HCT116 (cell line): ENCODE data around the gene LACTB.

ENCODE experiments used
- CTCF ChIP-seq, 3 experiments: fragments of 200-600 bp in 1 of 3; sonication (generic) in 1 of 3; IDR thresholded peaks in 2 of 3; conservative IDR thresholded peaks in 1 of 3; 2 replicates each; pipeline ENCODE4 v1.5.1; 2012 to 2017; ENCODE audit warnings: low read depth in 2 of 3, low read length in 2 of 3, antibody characterized with exemption in 1 of 3, borderline replicate concordance in 1 of 3, control low read depth in 1 of 3, mild to moderate bottlenecking in 1 of 3, mixed read lengths in 1 of 3, mixed run types in 1 of 3, moderate library complexity in 1 of 3; ENCODE audit not compliant: insufficient read depth in 1 of 3
- ELF1 ChIP-seq: IDR thresholded peaks from 2 replicates; pipeline ENCODE4 v1.6.1; 2012; ENCODE audit warnings: low read depth, borderline replicate concordance
- EZH2 ChIP-seq: fragments of 200-600 bp; sonication (generic); IDR thresholded peaks from 2 replicates; pipeline ENCODE4 v1.6.1; 2017; ENCODE audit warnings: antibody characterized with exemption, mixed run types
- EZH2phosphoT487 ChIP-seq: fragments of 200-600 bp; IDR thresholded peaks from 2 replicates; pipeline ENCODE4 v1.6.1; 2018; ENCODE audit warnings: antibody characterized with exemption, borderline replicate concordance
- MAX ChIP-seq: IDR thresholded peaks from 2 replicates; pipeline ENCODE4 v1.6.1; 2012
- POLR2A ChIP-seq: IDR thresholded peaks from 2 replicates; pipeline ENCODE4 v1.7.0; 2011; ENCODE audit warnings: borderline replicate concordance; ENCODE audit not compliant: insufficient read depth, insufficient read length; ENCODE audit errors: extremely low read depth
- RAD21 ChIP-seq: IDR thresholded peaks from 2 replicates; pipeline ENCODE4 v1.6.1; 2012; ENCODE audit warnings: low read depth, mild to moderate bottlenecking
- SIN3A ChIP-seq: IDR thresholded peaks from 2 replicates; pipeline ENCODE4 v1.6.1; 2012; ENCODE audit warnings: low read depth
- TCF7L2 ChIP-seq: IDR thresholded peaks from 2 replicates; pipeline ENCODE4 v1.7.0; 2011; ENCODE audit warnings: borderline replicate concordance, inconsistent platforms; ENCODE audit not compliant: insufficient read depth, insufficient read length; ENCODE audit errors: extremely low read depth
- ZFX ChIP-seq: fragments of 450-650 bp; IDR thresholded peaks from 2 replicates; pipeline ENCODE4 v1.6.1; 2017
- ZNF274 ChIP-seq: fragments of 200-500 bp; sonication (Bioruptor generic); IDR thresholded peaks from 2 replicates; pipeline ENCODE4 v1.6.1; 2014; ENCODE audit warnings: mild to moderate bottlenecking, low read depth, low read length, inconsistent platforms
- TF ChIP-seq, protein P1 (sequence below): IDR thresholded peaks from 2 replicates; pipeline ENCODE4 v1.6.1; 2011; ENCODE audit warnings: mild to moderate bottlenecking, low read length, moderate library complexity; ENCODE audit not compliant: insufficient replicate concordance; ENCODE audit errors: extremely low read depth

GRCh38 chr15:63133786-63134185, 12.1 kb downstream of the LACTB start:
- no peak for TF ChIP-seq CTCF (IDR thresholded peaks at IDR 0.05 in 2 of 3, conservative IDR thresholded peaks at IDR 0.05 in 1 of 3; ENCODE audit: borderline replicate concordance in 1 of 3, insufficient read depth in 1 of 3, low read depth in 2 of 3, low read length in 2 of 3)
- no peak for TF ChIP-seq ZFX
- TF ChIP-seq RAD21, result no peak
- no peak for TF ChIP-seq EZH2
- TF ChIP-seq POLR2A, result no peak
- TF ChIP-seq, protein P1, sequence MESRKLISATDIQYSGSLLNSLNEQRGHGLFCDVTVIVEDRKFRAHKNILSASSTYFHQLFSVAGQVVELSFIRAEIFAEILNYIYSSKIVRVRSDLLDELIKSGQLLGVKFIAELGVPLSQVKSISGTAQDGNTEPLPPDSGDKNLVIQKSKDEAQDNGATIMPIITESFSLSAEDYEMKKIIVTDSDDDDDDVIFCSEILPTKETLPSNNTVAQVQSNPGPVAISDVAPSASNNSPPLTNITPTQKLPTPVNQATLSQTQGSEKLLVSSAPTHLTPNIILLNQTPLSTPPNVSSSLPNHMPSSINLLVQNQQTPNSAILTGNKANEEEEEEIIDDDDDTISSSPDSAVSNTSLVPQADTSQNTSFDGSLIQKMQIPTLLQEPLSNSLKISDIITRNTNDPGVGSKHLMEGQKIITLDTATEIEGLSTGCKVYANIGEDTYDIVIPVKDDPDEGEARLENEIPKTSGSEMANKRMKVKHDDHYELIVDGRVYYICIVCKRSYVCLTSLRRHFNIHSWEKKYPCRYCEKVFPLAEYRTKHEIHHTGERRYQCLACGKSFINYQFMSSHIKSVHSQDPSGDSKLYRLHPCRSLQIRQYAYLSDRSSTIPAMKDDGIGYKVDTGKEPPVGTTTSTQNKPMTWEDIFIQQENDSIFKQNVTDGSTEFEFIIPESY, result no peak
- no peak for TF ChIP-seq MAX
- no peak for TF ChIP-seq ZNF274
- no peak for TF ChIP-seq EZH2phosphoT487
- TF ChIP-seq SIN3A, result no peak
- TF ChIP-seq ELF1, result no peak
- no peak for TF ChIP-seq TCF7L2
